Osteocyte (in vitro differentiated cells): Measurements from ENCODE around the gene COMT. TPM values are rescaled to one million over a fixed set of nuclear protein-coding genes. Genes with fewer than 3 reads are reported as not detected.

ENCODE experiments used
- DNase-seq: peaks from one replicate; pipeline ENCODE4 v3.0.0; 2021; ENCODE audit warnings: mixed read lengths; ENCODE audit not compliant: unreplicated experiment; ENCODE audit errors: extremely low spot score
- H3K27ac Mint-ChIP-seq: one replicate; pipeline ENCODE4 v1.8.0; 2021; ENCODE audit warnings: mild to moderate bottlenecking, mixed read lengths; ENCODE audit not compliant: unreplicated experiment
- H3K27me3 Mint-ChIP-seq: one replicate; pipeline ENCODE4 v1.8.0; 2021; ENCODE audit warnings: mixed read lengths; ENCODE audit not compliant: unreplicated experiment
- H3K36me3 Mint-ChIP-seq: one replicate; pipeline ENCODE4 v1.8.0; 2021; ENCODE audit warnings: mixed read lengths; ENCODE audit not compliant: unreplicated experiment
- H3K4me1 Mint-ChIP-seq: one replicate; pipeline ENCODE4 v1.8.0; 2021; ENCODE audit warnings: mixed read lengths; ENCODE audit not compliant: unreplicated experiment
- H3K4me3 Mint-ChIP-seq: one replicate; pipeline ENCODE4 v1.8.0; 2021; ENCODE audit warnings: mild to moderate bottlenecking, moderate library complexity, mixed read lengths; ENCODE audit not compliant: unreplicated experiment
- H3K9me3 Mint-ChIP-seq: one replicate; pipeline ENCODE4 v1.8.0; 2021; ENCODE audit warnings: mixed read lengths; ENCODE audit not compliant: unreplicated experiment
- CTCF ChIP-seq: fragments of 200-600 bp; sonication (generic); IDR thresholded peaks from 2 replicates; pipeline ENCODE4 v1.5.0; 2021; ENCODE audit warnings: antibody characterized with exemption, mild to moderate bottlenecking, moderate library complexity
- total RNA-seq: library from RNA; stranded (reverse); gene quantifications from 2 replicates; pipeline ENCODE4 v1.2.1, GENCODE V29; 2021

Gene COMT
- total RNA-seq, 1 donor from 2014 or later = 92.1 TPM

DNA sequence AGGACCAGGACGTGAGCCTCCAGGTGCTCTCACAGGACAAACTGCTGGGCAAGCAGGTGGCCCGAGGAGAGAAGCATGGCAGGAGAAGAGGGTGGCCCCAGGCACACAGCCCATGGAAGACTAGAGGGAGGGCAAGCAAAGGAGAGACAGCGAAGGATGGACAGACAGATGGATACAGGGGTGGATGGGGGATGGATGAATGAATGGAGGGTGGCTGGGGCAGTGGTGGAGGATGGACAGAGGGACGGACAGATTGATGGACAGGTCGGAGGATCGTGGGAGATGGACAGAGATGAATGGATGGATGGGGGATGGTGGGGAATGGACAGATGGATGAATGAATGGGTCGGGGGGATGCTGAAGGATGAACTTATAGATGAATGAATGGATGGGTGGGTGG is 52.4 kb downstream of the COMT start:
- Mint-ChIP-seq H3K36me3 (no peaks in the 10 kb centered on the region), H3K4me1 (peaks cover 58% of the 10 kb centered on the region), H3K9me3 (no peaks in the 10 kb centered on the region), H3K27ac (no peak overlapping the region), H3K4me3 (no peak overlapping the region), H3K27me3 (no peaks in the 10 kb centered on the region)
- TF ChIP-seq CTCF = no peak
- no peak for DNase-seq

DNA sequence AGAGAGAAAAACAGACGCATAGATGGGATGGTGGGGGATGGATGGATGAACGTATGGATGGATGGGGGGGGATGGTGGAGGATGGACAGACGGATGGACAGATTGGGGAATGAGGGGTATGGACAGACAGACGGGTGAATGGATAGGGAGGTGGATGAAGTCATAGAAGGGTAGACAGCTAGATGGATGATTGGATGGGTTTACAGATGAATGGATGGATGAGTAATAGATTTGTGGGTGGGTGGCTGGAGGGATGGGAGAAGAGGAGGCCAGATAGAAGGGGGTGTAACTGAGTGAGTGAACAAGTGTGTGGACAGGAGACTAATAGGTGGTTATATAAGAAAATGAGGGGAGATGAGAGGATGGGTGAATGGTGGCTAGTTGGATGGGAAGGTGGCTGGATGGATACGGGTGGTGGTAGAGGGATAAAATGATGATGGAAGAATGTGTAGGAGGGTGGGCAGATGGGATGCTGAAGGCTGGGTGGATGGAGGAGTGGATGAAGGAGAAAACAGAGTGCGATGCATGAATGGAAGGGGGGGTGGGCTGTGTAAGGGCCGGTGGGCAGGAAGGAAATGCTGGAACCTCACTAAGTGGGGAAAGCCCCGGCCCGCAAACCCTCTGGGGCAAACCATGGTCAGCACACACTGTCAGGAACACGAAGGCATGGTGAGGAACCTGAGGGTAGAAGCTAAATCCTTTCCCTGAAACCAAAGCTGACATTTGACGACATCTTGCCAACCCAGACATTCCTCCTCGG is 53.5 kb downstream of the COMT start:
- no peak for DNase-seq
- no peak overlapping the region for H3K27ac Mint-ChIP-seq

DNA sequence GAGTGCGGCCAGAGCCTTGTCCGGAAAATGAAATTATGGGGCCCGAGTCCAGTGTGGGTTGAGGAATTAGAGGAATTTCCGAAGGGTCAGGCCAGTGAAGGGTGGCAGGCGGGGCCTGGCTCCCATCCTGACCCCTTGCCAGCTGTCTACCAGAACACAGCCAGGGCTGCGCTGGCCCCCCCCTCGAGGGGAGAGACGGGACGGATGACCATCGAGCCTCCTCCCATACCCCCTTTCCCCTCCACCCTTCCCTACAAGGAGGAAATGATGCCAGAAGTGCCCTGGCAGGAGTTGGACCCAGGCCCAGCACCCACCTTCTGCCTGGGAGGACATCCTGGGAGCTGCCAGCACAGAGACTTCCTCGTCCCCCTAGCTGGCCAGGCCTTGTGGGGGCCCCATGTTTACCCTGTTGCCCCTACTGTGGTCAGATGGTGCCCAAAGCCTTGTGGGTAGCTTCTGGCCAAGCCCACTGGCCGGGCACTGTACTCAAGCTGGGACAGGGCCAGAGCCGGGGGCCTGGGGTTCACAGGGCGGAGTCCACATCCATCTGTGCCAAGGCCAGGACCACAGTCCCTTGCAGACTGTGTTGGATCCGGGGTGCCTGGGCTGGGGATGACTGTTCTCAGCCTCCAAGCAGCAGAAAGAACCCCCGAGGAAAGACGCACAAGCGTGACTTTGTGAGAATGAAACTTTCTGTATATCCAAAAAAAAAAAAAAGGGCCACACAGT is 54.2 kb downstream of the COMT start:
- Mint-ChIP-seq H3K4me1 (peaks cover 55% of the 10 kb centered on the region), H3K9me3 (no peaks in the 10 kb centered on the region), H3K27ac (peak overlapping the region; percentile 7), H3K27me3 (no peaks in the 10 kb centered on the region), H3K4me3 (no peak overlapping the region), H3K36me3 (no peaks in the 10 kb centered on the region)
- TF ChIP-seq CTCF = no peak
- DNase-seq = no peak

More for the DNA sequence above, 53.5 kb downstream of the COMT start:
- H3K9me3 Mint-ChIP-seq = no peaks in the 10 kb centered on the region
- H3K36me3 Mint-ChIP-seq = no peaks in the 10 kb centered on the region
- no peaks in the 10 kb centered on the region for H3K27me3 Mint-ChIP-seq
- H3K4me1 Mint-ChIP-seq = peaks cover 57% of the 10 kb centered on the region
- no peak overlapping the region for H3K4me3 Mint-ChIP-seq
- TF ChIP-seq CTCF = no peak

DNA sequence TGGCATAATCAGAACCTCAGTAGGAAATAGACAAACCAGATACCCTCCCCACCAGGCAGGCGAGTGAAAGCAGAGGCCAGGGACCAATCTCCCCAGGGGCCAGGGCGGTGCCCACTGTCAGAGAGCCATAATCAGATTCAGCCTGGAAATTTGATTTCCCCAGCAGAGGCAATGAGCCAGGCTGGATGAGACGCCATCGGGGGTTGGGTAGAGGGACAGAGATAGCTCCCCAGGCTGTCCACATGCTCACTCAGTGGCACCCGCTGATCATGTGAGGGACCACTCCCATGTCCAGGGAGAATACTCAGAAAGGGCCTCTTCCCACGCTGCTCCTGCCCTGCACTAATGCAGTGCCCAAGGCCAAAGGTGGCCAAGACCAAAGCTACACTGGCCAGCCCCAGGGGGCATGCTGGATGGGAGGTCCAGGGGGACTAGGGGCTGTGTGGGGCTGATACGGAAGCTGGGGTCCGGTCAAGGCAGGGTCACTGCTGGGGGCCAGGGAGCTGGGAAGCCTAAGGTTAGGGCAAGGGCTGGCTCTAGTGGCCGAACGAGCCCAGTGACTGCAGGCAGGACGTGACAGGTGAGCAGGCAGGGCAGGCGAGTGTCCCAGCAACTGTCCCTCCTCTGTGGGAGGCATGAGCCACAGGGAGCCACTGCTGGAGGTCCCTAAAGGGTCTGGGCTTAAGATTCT is 55.3 kb downstream of the COMT start:
- Mint-ChIP-seq H3K4me1 (peaks cover 44% of the 10 kb centered on the region), H3K4me3 (no peak overlapping the region), H3K27ac (peak overlapping the region; percentile 7), H3K36me3 (no peaks in the 10 kb centered on the region), H3K9me3 (no peaks in the 10 kb centered on the region), H3K27me3 (no peaks in the 10 kb centered on the region)
- no peak for TF ChIP-seq CTCF
- DNase-seq = no peak
